K562 (cell line): ENCODE measurements around the gene RAB31. TPM values are rescaled to one million over a fixed set of nuclear protein-coding genes. Genes with fewer than 3 reads are reported as not detected.
A peak's percentile ranks its signal among the peaks of the same experiment; 100 is the strongest.

Source experiments
- ARHGAP35 ChIP-seq: fragments of 450-650 bp; IDR thresholded peaks from 2 replicates; pipeline ENCODE4 v1.6.1; 2018; ENCODE audit not compliant: partially characterized antibody
- ARID3A ChIP-seq: IDR thresholded peaks from 2 replicates; pipeline ENCODE4 v1.6.1; 2012; ENCODE audit warnings: low read depth, low read length, improper control_type of control experiment, borderline replicate concordance
- CHAMP1 ChIP-seq: fragments of 450-650 bp; IDR thresholded peaks from 2 replicates; pipeline ENCODE4 v1.6.1; 2016; ENCODE audit warnings: mild to moderate bottlenecking
- ELF4 ChIP-seq: fragments of 450-650 bp; formaldehyde crosslinking; IDR thresholded peaks from 2 replicates; pipeline ENCODE4 v1.4.0; 2022; ENCODE audit warnings: missing genetic modification characterization
- GMEB1 ChIP-seq: fragments of 250-450 bp; sonication (Bioruptor Pico); IDR thresholded peaks from 2 replicates; pipeline ENCODE4 v1.4.0; 2020; ENCODE audit warnings: mild to moderate bottlenecking
- HNRNPUL1 ChIP-seq: fragments of 200-400 bp; formaldehyde crosslinking; IDR thresholded peaks from 2 replicates; pipeline ENCODE4 v1.6.1; 2017; ENCODE audit warnings: low read length
- KLF13 ChIP-seq: fragments of 450-650 bp; IDR thresholded peaks from 2 replicates; pipeline ENCODE4 v1.6.1; 2016; ENCODE audit warnings: missing genetic modification characterization, low read depth, mild to moderate bottlenecking, missing compliant biosample characterization, moderate library complexity, borderline replicate concordance
- KLF16 ChIP-seq: IDR thresholded peaks from 2 replicates; pipeline ENCODE4 v1.6.1; 2016; ENCODE audit warnings: antibody characterized with exemption
- MEIS2 ChIP-seq: fragments of 450-650 bp; IDR thresholded peaks from 2 replicates; pipeline ENCODE4 v1.6.1; 2014; ENCODE audit warnings: mild to moderate bottlenecking; ENCODE audit not compliant: partially characterized antibody
- POLR2G ChIP-seq: fragments of 200-400 bp; formaldehyde crosslinking; IDR thresholded peaks from 2 replicates; pipeline ENCODE4 v1.6.1; 2017; ENCODE audit warnings: low read depth, mild to moderate bottlenecking, antibody characterized with exemption, low read length, moderate library complexity
- POU5F1 ChIP-seq: fragments of 150-350 bp; IDR thresholded peaks from 2 replicates; pipeline ENCODE4 v1.6.1; 2014; ENCODE audit warnings: borderline replicate concordance, low read length, low read depth, mild to moderate bottlenecking; ENCODE audit not compliant: partially characterized antibody
- PURB ChIP-seq: sonication (generic); formaldehyde crosslinking; IDR thresholded peaks from 2 replicates; pipeline ENCODE4 v1.9.0; 2021; ENCODE audit warnings: low read depth, mild to moderate bottlenecking, missing genetic modification reagents
- RBM22 ChIP-seq: fragments of 200-400 bp; formaldehyde crosslinking; IDR thresholded peaks from 2 replicates; pipeline ENCODE4 v1.6.1; 2018; ENCODE audit warnings: low read length, low read depth; ENCODE audit not compliant: poor library complexity, severe bottlenecking
- ZBTB43 ChIP-seq: sonication (generic); formaldehyde crosslinking; IDR thresholded peaks from 2 replicates; pipeline ENCODE4 v1.8.0; 2023; ENCODE audit warnings: mild to moderate bottlenecking, missing genetic modification reagents
- ZNF212 ChIP-seq: fragments of 450-650 bp; formaldehyde crosslinking; IDR thresholded peaks from 2 replicates; pipeline ENCODE4 v1.4.0; 2020; ENCODE audit warnings: mild to moderate bottlenecking
- ZNF224 ChIP-seq: sonication (generic); formaldehyde crosslinking; IDR thresholded peaks from 2 replicates; pipeline ENCODE4 v1.8.0; 2022; ENCODE audit warnings: mild to moderate bottlenecking, missing genetic modification reagents
- ZNF408 ChIP-seq: fragments of 250-450 bp; sonication (Bioruptor Pico); IDR thresholded peaks from 2 replicates; pipeline ENCODE4 v1.4.0; 2020; ENCODE audit warnings: low read depth, mild to moderate bottlenecking, moderate library complexity
- ZNF639 ChIP-seq, 2 experiments: fragments of 200-800 bp in 1 of 2; sonication (Bioruptor generic) in 1 of 2; sonication (generic) in 1 of 2; formaldehyde crosslinking in 1 of 2; IDR thresholded peaks in 1 of 2; conservative IDR thresholded peaks in 1 of 2; 2 replicates each; pipeline versions ENCODE4 v1.5.0 to v1.6.1; 2016 to 2020; ENCODE audit warnings: missing compliant biosample characterization in 1 of 2, missing genetic modification characterization in 1 of 2, missing genetic modification reagents in 1 of 2
- polyA plus RNA-seq, 8 experiments: library from polyadenylated mRNA; depleted of rRNA in 4 of 8; stranded (reverse) in 5 of 8; unstranded in 3 of 8; fragments of >200 nt; fragmentation: Nextera tagmentation in 2 of 8; fragmentation: Illumina TruSeq in 1 of 8; extraction: Ambion mirVana in 2 of 8; extraction: Trizol in 1 of 8; gene quantifications; 2 replicates each; pipeline versions ENCODE4 v1.2.1 to v1.2.3, GENCODE V29; 2011 to 2014; ENCODE audit warnings: inconsistent platforms in 1 of 8, missing spikeins in 1 of 8
- total RNA-seq, 7 experiments: library from RNA; depleted of rRNA in 6 of 7; stranded (reverse); fragments of >200 nt in 6 of 7; fragmentation: Illumina TruSeq in 2 of 7; extraction: Trizol in 2 of 7; gene quantifications; 2 replicates each; pipeline versions ENCODE4 v1.2.1 to v1.2.3, GENCODE V29; 2011 to 2021; ENCODE audit warnings: low replicate concordance in 1 of 7

Gene RAB31
- total and polyA plus RNA-seq, 9 of the 15 experiments (the other 6 are each of a cell fraction or from before 2014, with no cell fraction given): 20.7 to 70.4 (median 41.3) TPM

GRCh38 chr18:9898792-9899549 is 190.9 kb downstream of the RAB31 start (continued):
- TF ChIP-seq ZNF639 (CRISPR knock-in tag; conservative IDR thresholded peaks at IDR 0.05 in 1 of 2, IDR thresholded peaks at IDR 0.05 in 1 of 2): peak in 1 of 2 experiments; percentile 91; a peak in 1 of 4 replicates
- peak; percentile 85 for TF ChIP-seq MEIS2
- TF ChIP-seq GMEB1 (CRISPR knock-in tag): peak; percentile 42; the same call in 1 of the 2 replicates
- TF ChIP-seq ZNF224 (CRISPR knock-in tag): no peak
- 0 out of 2 replicates have a peak, but pooled peaks have one; percentile 5 for TF ChIP-seq ELF4
- TF ChIP-seq ARID3A: peak; percentile 92
- TF ChIP-seq ZBTB43: no peak
- 0 out of 2 replicates have a peak, but pooled peaks have one; percentile 18 for TF ChIP-seq POLR2G
- no peak for TF ChIP-seq HNRNPUL1
- TF ChIP-seq ZNF408 (CRISPR knock-in tag): no peak
- TF ChIP-seq PURB (CRISPR knock-in tag): no peak
- TF ChIP-seq ZNF212 (CRISPR knock-in tag): no peak
- peak; percentile 61; the same call in 1 of the 2 replicates for TF ChIP-seq KLF16
- TF ChIP-seq POU5F1: no peak
- 0 out of 2 replicates have a peak, but pooled peaks have one; percentile 44 for TF ChIP-seq CHAMP1
- TF ChIP-seq KLF13: no peak
- no peak for TF ChIP-seq ARHGAP35
- no peak for TF ChIP-seq RBM22
